Measurements from ENCODE around the gene TPP1.

DNA sequence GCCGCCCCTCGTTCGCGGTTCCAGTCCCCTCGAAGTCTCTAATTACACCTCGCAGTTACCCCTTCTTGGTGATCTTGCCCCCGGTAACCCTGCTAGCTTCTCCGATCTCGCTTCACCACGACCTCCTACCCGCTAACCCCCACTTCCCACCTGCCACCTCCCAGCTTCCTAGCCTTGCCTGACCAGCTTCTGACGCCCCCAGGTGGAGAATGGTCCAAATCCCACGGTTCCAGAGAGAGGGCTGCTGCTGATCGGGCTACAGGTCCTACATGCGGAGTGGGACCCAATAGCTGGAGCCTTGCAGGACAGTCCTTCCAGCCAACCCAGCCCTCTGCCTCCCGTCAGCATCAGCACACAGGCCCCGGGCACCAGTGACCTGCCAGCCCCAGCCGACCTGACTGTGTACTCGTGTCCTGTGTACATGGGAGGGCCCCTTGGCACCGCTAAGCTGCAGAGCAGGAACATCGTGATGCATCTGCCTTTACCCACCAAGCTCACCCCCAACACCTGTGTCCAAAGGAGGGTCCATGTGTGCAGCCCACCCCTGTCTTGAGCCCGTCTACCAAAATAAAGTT lies 47.7 kb downstream of the TPP1 start:
- TF ChIP-seq POLR2A (IDR thresholded peaks at IDR 0.05; ENCODE audit: extremely low read depth, insufficient read length), result no peak
- TF ChIP-seq, protein P1, sequence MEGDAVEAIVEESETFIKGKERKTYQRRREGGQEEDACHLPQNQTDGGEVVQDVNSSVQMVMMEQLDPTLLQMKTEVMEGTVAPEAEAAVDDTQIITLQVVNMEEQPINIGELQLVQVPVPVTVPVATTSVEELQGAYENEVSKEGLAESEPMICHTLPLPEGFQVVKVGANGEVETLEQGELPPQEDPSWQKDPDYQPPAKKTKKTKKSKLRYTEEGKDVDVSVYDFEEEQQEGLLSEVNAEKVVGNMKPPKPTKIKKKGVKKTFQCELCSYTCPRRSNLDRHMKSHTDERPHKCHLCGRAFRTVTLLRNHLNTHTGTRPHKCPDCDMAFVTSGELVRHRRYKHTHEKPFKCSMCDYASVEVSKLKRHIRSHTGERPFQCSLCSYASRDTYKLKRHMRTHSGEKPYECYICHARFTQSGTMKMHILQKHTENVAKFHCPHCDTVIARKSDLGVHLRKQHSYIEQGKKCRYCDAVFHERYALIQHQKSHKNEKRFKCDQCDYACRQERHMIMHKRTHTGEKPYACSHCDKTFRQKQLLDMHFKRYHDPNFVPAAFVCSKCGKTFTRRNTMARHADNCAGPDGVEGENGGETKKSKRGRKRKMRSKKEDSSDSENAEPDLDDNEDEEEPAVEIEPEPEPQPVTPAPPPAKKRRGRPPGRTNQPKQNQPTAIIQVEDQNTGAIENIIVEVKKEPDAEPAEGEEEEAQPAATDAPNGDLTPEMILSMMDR (IDR thresholded peaks at IDR 0.05; ENCODE audit: low read depth, low read length), result no peak

All from NB4 (cell line).